RWPE1 (cell line): ENCODE measurements around the gene S100A16.
"Not testable (repeated sequence)": the region's sequence is repeated elsewhere in the genome, so short reads cannot be mapped to it uniquely, and the experiment has no call there.

Experiments used
- CTCF ChIA-PET: fragments of 350-600 bp; sonication (Branson Sonifier 250); formaldehyde crosslinking; extraction: SDS; loops from one replicate; lab custom pipeline; 2021; lab: Yijun Ruan, JAX
- POLR2A ChIA-PET: fragments of 400-600 bp; formaldehyde crosslinking; extraction: SDS; loops from one replicate; lab custom pipeline; 2020; ENCODE audit warnings: antibody characterized with exemption; ENCODE audit not compliant: low non-redundant PET; lab: Yijun Ruan, JAX
- DNase-seq: peaks from one replicate; pipeline ENCODE4 v3.0.0; 2012; ENCODE audit warnings: low spot score
- H3K27ac ChIP-seq: fragments of 450-650 bp; 2 replicates; pipeline ENCODE4 v1.5.1; 2017
- CTCF ChIP-seq: fragments of 450-650 bp; conservative IDR thresholded peaks from 2 replicates; pipeline ENCODE4 v1.5.1; 2017; ENCODE audit warnings: low read depth, mild to moderate bottlenecking

S100A16 gene

GRCh38 chr1:153592748-153593147 lies 20.2 kb downstream of the S100A16 start:
- DNase-seq: no peak
- POLR2A ChIA-PET: no interaction called here
- no peak overlapping the region for H3K27ac ChIP-seq
- CTCF ChIA-PET: interaction anchor here (1.0 to 1.2 kb wide), 2 partner anchors 20 to 24 kb away, joined by 3 to 6 read pairs; no protein-coding TSS in a partner anchor
- TF ChIP-seq CTCF: no peak

GRCh38 chr1:153588482-153588881 lies 24.5 kb downstream of the S100A16 start:
- DNase-seq: no peak
- H3K27ac ChIP-seq: no peak overlapping the region
- TF ChIP-seq CTCF: no peak
- POLR2A ChIA-PET: no interaction called here
- CTCF ChIA-PET: interaction anchor here (0.6 kb wide), 1 partner anchor 412 kb away, joined by 3 read pairs; no protein-coding TSS in a partner anchor

GRCh38 chr1:153588033-153588432 lies 24.9 kb downstream of the S100A16 start:
- H3K27ac ChIP-seq, DNase-seq, POLR2A ChIA-PET: not testable (repeated sequence)
- CTCF ChIA-PET: interaction anchor here (0.6 kb wide), 1 partner anchor 413 kb away, joined by 3 read pairs; no protein-coding TSS in a partner anchor

GRCh38 chr1:153587314-153587713 lies 25.6 kb downstream of the S100A16 start:
- no peak overlapping the region for H3K27ac ChIP-seq
- ChIA-PET POLR2A (no interaction called here), CTCF (interaction anchor here (0.6 kb wide), 2 partner anchors 464 to 836 kb away, joined by 4 read pairs; no protein-coding TSS in a partner anchor)
- no peak for TF ChIP-seq CTCF
- DNase-seq: no peak

- no peak for TF ChIP-seq CTCF
- DNase-seq: no peak
- ChIA-PET CTCF (interaction anchor here (0.6 kb wide), 1 partner anchor 76 kb away, joined by 4 read pairs; no protein-coding TSS in a partner anchor), POLR2A (no interaction called here)
- H3K27ac ChIP-seq: no peak overlapping the region
These were observed 26.6 kb downstream of the S100A16 start for GRCh38 chr1:153586347-153586746.

GRCh38 chr1:153585006-153585405 lies 27.9 kb downstream of the S100A16 start:
- POLR2A ChIA-PET: interaction anchor here (1.3 kb wide), 1 partner anchor 49 kb away, joined by 3 read pairs; the partner anchor contains the start of gene CHTOP

More at GRCh38 chr1:153585006-153585405, 27.9 kb downstream of the S100A16 start:
- CTCF ChIA-PET: interaction anchor here (0.7 to 0.9 kb wide), 2 partner anchors 13 to 74 kb away, joined by 3 to 4 read pairs; no protein-coding TSS in a partner anchor
- H3K27ac ChIP-seq: no peak overlapping the region
- DNase-seq: no peak
- TF ChIP-seq CTCF: no peak
